Lower leg skin (tissue), 3 donors: ENCODE results near the gene PTPRN2.
"Not testable (repeated sequence)": the region's sequence is repeated elsewhere in the genome, so short reads cannot be mapped to it uniquely, and the experiment has no call there.

Experiments used
- CTCF ChIP-seq, 3 donors: fragments of 450-650 bp; IDR thresholded peaks; one replicate each; pipeline ENCODE4 v1.5.1; 2016; ENCODE audit warnings: antibody characterized with exemption in 3 of 3, mild to moderate bottlenecking in 3 of 3, moderate library complexity in 2 of 3
- POLR2A ChIP-seq, 2 donors: fragments of 450-650 bp; IDR thresholded peaks; one replicate each; pipeline ENCODE4 v1.6.1; 2016 to 2017; ENCODE audit warnings: antibody characterized with exemption in 2 of 2, mild to moderate bottlenecking in 1 of 2, moderate library complexity in 1 of 2

GRCh38 chr7:157592636-157593320 is 994.8 kb downstream of the PTPRN2 start:
- not testable (repeated sequence) for TF ChIP-seq CTCF, POLR2A (IDR thresholded peaks at IDR 0.05)
